Measurements from ENCODE around the gene ACSF2.

DNA sequence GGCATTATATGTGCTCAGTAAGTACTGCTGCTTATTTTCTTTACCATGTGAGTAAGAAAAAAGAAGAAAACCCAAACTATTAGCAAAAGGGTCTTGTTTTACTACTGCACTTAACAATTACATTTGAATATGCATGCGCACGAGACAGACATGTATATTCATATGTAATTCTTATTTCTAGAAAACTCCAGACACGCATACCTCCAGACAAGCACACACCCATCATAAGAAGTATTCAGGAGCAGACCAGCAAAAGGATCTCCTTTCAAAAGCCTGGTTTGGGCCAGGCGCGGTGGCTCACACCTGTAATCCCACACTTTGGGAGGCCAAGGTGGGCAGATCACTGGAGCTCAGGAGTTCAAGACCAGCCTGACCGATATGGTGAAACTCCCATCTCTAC, 36.5 kb upstream of the ACSF2 start:
- TF ChIP-seq YY1 (IDR thresholded peaks at IDR 0.05; ENCODE audit: insufficient read depth, insufficient replicate concordance, low read depth, low read length): no peak
- TF ChIP-seq CTCF (CRISPR knock-in tag; IDR thresholded peaks at IDR 0.05): no peak
- no peak for TF ChIP-seq ZGPAT (CRISPR knock-in tag; IDR thresholded peaks at IDR 0.05)
- TF ChIP-seq ZBTB20 (CRISPR knock-in tag; IDR thresholded peaks at IDR 0.05; ENCODE audit: borderline replicate concordance, low read depth): no peak

Data from HepG2 (cell line).